Measurements from ENCODE around the gene TRIP11. TPM values are rescaled to one million over a fixed set of nuclear protein-coding genes. Genes with fewer than 3 reads are reported as not detected.

TRIP11 gene
- total RNA-seq, 1 donor from 2014 or later, result 68.1 TPM

DNA sequence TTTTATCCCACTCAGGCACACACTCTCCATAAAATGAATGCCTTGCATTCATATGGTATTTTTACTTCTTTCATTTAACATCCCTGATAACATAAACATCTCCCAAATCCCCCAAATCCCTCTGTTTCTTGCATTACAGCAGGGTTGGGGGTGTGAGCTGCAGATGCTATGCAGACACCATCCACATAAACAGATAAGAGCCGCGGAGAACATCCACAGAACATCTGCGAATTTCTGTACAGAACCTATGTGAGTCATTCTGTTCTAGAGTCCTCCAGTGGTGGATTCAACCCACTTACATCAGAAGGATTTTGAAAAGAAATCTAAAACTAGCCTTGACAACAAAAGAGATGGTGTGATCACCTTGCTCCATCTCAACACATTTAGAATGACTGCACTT lies 112.7 kb downstream of the TRIP11 start:
- TF ChIP-seq, protein P1, sequence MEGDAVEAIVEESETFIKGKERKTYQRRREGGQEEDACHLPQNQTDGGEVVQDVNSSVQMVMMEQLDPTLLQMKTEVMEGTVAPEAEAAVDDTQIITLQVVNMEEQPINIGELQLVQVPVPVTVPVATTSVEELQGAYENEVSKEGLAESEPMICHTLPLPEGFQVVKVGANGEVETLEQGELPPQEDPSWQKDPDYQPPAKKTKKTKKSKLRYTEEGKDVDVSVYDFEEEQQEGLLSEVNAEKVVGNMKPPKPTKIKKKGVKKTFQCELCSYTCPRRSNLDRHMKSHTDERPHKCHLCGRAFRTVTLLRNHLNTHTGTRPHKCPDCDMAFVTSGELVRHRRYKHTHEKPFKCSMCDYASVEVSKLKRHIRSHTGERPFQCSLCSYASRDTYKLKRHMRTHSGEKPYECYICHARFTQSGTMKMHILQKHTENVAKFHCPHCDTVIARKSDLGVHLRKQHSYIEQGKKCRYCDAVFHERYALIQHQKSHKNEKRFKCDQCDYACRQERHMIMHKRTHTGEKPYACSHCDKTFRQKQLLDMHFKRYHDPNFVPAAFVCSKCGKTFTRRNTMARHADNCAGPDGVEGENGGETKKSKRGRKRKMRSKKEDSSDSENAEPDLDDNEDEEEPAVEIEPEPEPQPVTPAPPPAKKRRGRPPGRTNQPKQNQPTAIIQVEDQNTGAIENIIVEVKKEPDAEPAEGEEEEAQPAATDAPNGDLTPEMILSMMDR (IDR thresholded peaks at IDR 0.05; ENCODE audit: unreplicated experiment), result no peak
- no peak for DNase-seq (ENCODE audit: low spot score in 2 of 2, unreplicated experiment in 2 of 2)
- H3K9me3 Mint-ChIP-seq, result no peaks in the 10 kb centered on the region
- H3K4me1 Mint-ChIP-seq, result peaks cover 37% of the 10 kb centered on the region
- H3K27me3 Mint-ChIP-seq (ENCODE audit: low read depth), result no peaks in the 10 kb centered on the region
- H3K36me3 Mint-ChIP-seq, result no peaks in the 10 kb centered on the region
- no peak overlapping the region for H3K27ac Mint-ChIP-seq
- H3K4me3 Mint-ChIP-seq, result no peak overlapping the region

DNA sequence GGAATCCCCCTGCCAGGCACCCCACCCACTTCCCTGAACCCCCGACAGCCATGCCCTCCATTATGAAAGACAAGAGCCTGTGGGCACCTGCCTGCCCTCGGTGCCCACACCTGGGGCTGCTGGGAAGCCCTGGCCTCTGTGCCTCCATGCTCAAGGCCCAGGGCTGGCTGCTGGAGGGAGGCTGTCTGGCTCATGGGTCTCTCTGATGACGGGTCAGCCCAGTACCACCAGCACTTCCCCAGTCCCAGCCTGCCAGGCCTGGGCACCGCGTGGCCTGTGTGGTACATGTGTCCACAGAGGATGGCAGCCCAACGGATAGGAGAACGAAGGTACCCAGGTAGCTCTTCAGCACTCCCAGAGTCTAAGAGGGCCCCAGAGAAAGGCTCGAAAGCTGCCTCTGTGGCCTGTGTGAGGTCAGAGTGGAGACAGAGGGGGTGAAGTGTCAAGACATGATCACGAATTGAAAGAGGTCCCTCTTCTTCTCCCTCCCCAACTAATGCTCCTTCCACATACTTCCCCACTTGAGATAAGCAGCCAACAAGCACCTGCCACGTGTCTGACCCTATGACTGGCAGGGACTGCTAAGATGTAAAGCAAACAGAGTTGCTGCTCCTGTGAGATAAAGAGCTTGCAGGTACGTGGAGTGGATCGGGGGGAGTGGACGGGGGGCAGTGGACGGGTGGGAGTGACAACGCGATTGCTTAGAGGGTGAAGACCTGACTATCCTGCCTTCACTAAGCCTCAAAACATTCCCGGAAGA lies 113.5 kb downstream of the TRIP11 start:
- Mint-ChIP-seq H3K27ac (no peak overlapping the region), H3K27me3 (ENCODE audit: low read depth) (no peaks in the 10 kb centered on the region)
- DNase-seq (ENCODE audit: low spot score in 2 of 2, unreplicated experiment in 2 of 2), result no peak

DNA sequence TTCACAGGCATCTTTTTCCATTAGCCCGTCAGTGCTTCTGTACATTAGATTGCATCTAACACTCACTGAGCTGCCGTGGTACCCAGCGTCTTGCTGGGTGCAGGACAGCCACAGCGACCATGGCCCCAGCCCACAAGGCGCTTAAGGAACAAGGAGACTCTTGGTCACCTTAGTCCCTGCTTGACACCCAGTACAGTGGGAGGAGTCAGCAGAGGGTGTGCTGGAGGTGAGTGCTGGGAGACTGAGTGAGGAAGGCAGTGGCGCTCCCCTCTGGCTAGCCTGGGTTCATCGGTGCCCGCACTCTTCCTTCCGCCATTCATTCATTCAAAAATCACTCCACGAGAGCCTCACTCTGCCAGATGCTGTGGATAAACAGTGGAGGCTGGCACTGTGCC lies 114.1 kb downstream of the TRIP11 start:
- TF ChIP-seq, protein P1 (IDR thresholded peaks at IDR 0.05; ENCODE audit: unreplicated experiment), result no peak
- no peak overlapping the region for H3K4me3 Mint-ChIP-seq
- DNase-seq (ENCODE audit: low spot score in 2 of 2, unreplicated experiment in 2 of 2), result no peak
- no peaks in the 10 kb centered on the region for H3K27me3 Mint-ChIP-seq (ENCODE audit: low read depth)
- peaks cover 34% of the 10 kb centered on the region for H3K4me1 Mint-ChIP-seq
- no peaks in the 10 kb centered on the region for H3K9me3 Mint-ChIP-seq
- H3K27ac Mint-ChIP-seq, result no peak overlapping the region
- no peaks in the 10 kb centered on the region for H3K36me3 Mint-ChIP-seq

More for the DNA sequence above, 113.5 kb downstream of the TRIP11 start:
- Mint-ChIP-seq H3K9me3 (no peaks in the 10 kb centered on the region), H3K4me3 (no peak overlapping the region), H3K4me1 (peaks cover 37% of the 10 kb centered on the region), H3K36me3 (no peaks in the 10 kb centered on the region)
- TF ChIP-seq, protein P1 (IDR thresholded peaks at IDR 0.05; ENCODE audit: unreplicated experiment), result no peak

DNA sequence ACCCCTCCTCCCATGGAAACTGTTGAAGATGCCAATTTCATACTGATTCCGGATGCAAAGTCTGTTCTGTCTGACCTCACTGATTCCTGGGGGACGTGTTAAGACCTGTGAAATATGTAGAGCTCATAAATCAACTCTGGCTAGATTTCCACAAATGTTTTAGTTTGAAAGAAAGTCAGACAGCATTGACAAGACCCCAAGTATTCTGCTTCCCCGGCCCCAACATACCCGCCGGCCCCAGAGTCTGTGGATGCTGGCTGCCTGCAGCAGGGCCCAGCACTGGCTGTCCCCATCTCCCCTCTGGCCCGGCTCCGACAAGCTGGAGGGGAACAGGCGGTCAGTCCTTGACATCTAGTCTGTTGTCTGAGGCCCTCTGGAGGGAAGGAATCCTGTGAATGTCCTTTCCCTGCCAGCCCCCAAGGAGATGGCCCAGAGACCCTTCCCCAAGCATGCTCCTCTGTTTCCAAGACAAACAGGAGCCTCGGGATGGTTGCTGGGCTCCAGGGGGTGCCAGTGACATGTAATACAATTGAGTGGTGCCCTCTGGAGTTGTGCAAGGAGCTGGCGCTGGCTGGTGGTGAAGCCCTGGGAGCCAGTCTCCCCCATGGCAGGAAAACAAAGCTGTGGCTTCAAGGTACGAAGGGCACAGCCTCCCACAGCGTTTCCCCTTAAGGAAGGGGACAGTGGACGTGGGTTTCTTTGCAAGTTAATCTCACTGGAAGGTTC lies 114.7 kb downstream of the TRIP11 start:
- DNase-seq (ENCODE audit: low spot score in 2 of 2, unreplicated experiment in 2 of 2), result peak in 1 of 2 experiments; percentile 40
- Mint-ChIP-seq H3K4me3 (no peak overlapping the region), H3K9me3 (no peaks in the 10 kb centered on the region), H3K4me1 (peaks cover 28% of the 10 kb centered on the region), H3K27ac (peak overlapping the region; percentile 37), H3K36me3 (no peaks in the 10 kb centered on the region), H3K27me3 (ENCODE audit: low read depth) (no peaks in the 10 kb centered on the region)
- TF ChIP-seq, protein P1 (IDR thresholded peaks at IDR 0.05; ENCODE audit: unreplicated experiment), result no peak

DNA sequence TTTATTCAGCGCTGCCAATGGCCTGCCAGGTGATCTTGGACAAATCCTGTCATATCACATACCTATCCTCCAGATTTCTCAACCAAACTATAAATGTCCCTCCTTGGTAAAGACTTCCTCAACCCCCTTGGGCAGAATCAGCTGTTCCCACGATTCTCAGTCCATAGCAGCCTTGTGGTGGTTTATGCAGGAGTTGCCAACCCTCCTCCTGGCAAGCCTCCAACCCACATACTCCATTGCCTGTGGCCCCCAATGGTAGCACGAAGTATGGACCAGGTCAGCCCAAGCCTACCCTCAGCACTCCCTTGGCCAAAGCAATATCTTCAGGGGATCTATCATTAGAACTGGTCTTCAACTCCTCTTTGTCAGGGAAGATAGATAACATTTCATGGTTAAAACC lies 119.3 kb downstream of the TRIP11 start:
- H3K9me3 Mint-ChIP-seq, result peaks cover 3% of the 10 kb centered on the region
- TF ChIP-seq, protein P1 (IDR thresholded peaks at IDR 0.05; ENCODE audit: unreplicated experiment), result no peak
- peaks cover 21% of the 10 kb centered on the region for H3K4me1 Mint-ChIP-seq
- peaks cover 4% of the 10 kb centered on the region for H3K36me3 Mint-ChIP-seq
- H3K27ac Mint-ChIP-seq, result no peak overlapping the region
- H3K4me3 Mint-ChIP-seq, result no peak overlapping the region
- DNase-seq (ENCODE audit: low spot score in 2 of 2, unreplicated experiment in 2 of 2), result no peak
- H3K27me3 Mint-ChIP-seq (ENCODE audit: low read depth), result no peaks in the 10 kb centered on the region
